SU-DHL-6 (cell line): Measurements from ENCODE around the gene ZNF688.

Source experiments
- CTCF ChIP-seq: fragments of 200-600 bp; sonication (generic); IDR thresholded peaks from one replicate; pipeline ENCODE4 v1.5.1; 2017; ENCODE audit warnings: antibody characterized with exemption, mild to moderate bottlenecking, low read length, moderate library complexity; ENCODE audit not compliant: insufficient read depth, poor library complexity, severe bottlenecking
- EZH2phosphoT487 ChIP-seq: fragments of 200-600 bp; sonication (generic), shearing (Covaris generic); conservative IDR thresholded peaks from 2 replicates; pipeline ENCODE4 v1.6.1; 2018; ENCODE audit warnings: mild to moderate bottlenecking, antibody characterized with exemption, low read length, moderate library complexity, mixed read lengths

- TF ChIP-seq CTCF (peak; percentile 22), EZH2phosphoT487 (no peak)
Observed at GRCh38 chr16:30535777-30536190, 35.7 kb downstream of the ZNF688 start.
